ENCODE measurements around the gene HDAC9. TPM values are rescaled to one million over a fixed set of nuclear protein-coding genes. Genes with fewer than 3 reads are reported as not detected.
A peak's percentile ranks its signal among the peaks of the same experiment; 100 is the strongest.

Gene HDAC9
- total RNA-seq, 1 experiment from 2014 or later, result 7.7 TPM

DNA sequence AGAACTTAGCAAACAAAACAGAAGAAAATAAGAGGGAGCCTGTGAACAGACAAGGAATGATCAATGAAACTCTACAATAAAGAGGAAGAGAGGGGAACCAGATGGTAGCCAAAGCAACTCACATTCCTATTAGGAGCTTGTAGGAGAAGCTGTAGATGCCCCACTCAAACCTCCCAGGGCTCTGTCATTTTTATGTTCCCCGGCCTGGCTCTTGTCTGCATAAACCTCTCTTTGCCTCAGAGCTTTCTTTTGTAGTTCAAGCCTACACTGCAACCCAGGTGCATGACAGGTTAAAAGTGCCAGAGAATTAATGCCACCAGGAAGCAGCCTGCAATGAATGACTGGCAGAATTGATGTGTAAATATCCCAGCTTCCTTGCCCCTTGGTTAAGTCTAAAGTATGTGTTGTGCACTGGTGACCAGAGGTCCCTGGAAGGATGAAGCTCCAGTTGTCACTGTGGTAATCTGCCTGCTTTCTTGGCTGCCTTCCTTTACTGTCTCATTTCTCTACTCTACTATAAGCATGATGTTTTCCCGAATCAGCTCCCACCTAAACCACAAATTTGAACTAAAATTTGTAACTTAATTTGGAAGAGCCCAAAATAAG is 40.4 kb downstream of the HDAC9 start:
- H4K20me1 ChIP-seq (ENCODE audit: control insufficient read depth, insufficient read depth, insufficient read length), result no peaks in the 10 kb centered on the region
- H2BK12ac ChIP-seq (ENCODE audit: insufficient read length, low read depth, low read length), result no peak overlapping the region
- Mint-ChIP-seq H3K36me3 (ENCODE audit: insufficient read depth in 1 of 3, low read depth in 3 of 3) (no peaks in the 10 kb centered on the region), H3K9me3 (no peaks in the 10 kb centered on the region), H3K4me1 (peaks cover 18% of the 10 kb centered on the region in 2 experiments), H3K27me3 (ENCODE audit: low read depth) (no peaks in the 10 kb centered on the region), H3K27ac (peak overlapping the region in 1 of 3 experiments; percentile 84; a peak in 3 of 7 replicates), H3K4me3 (no peak overlapping the region)
- H3K56ac ChIP-seq (ENCODE audit: insufficient read length, low read depth, low read length), result no peak overlapping the region
- no peak overlapping the region for H2BK120ac ChIP-seq (ENCODE audit: low read depth, low read length, poor library complexity, severe bottlenecking)
- H2AFZ ChIP-seq (ENCODE audit: low read length), result no peak overlapping the region
- H3K79me1 ChIP-seq (ENCODE audit: insufficient read depth, low read depth, low read length, poor library complexity, severe bottlenecking), result no peaks in the 10 kb centered on the region
- peak overlapping the region; percentile 10 for H3K4me2 ChIP-seq (ENCODE audit: insufficient read depth, insufficient read length, low read length)
- no peaks in the 10 kb centered on the region for H3K23me2 ChIP-seq (ENCODE audit: insufficient read length, low read depth, low read length, poor library complexity, severe bottlenecking)
- H3K18ac ChIP-seq (ENCODE audit: insufficient read length, low read depth, low read length), result no peak overlapping the region
- no peak overlapping the region for H2BK20ac ChIP-seq (ENCODE audit: low read depth, low read length, poor library complexity, severe bottlenecking)
- H4K8ac ChIP-seq (replicated peaks; ENCODE audit: insufficient read length, low read depth, low read length), result no peak overlapping the region
- no peak overlapping the region for H3K14ac ChIP-seq (ENCODE audit: insufficient read depth, low read length)
- no peaks in the 10 kb centered on the region for H3K79me2 ChIP-seq (ENCODE audit: insufficient read depth, low read length)
- no peak overlapping the region for H3K4ac ChIP-seq (ENCODE audit: low read depth, low read length)
- no peak for DNase-seq
- no peak overlapping the region for H3K9ac ChIP-seq (ENCODE audit: extremely low read depth, insufficient read length, low read length)
- no peak overlapping the region for H3K27ac ChIP-seq (ENCODE audit: insufficient read length, low read depth, low read length)
- no peak overlapping the region for H3T11ph ChIP-seq (ENCODE audit: low read length)
- no peak overlapping the region for H4K5ac ChIP-seq (ENCODE audit: insufficient read length, low read depth, low read length)
- no peak overlapping the region for H3K23ac ChIP-seq (ENCODE audit: insufficient read length, low read depth, low read length)
- no peak overlapping the region for H4K91ac ChIP-seq (ENCODE audit: insufficient read length, low read depth, low read length)
- no peak overlapping the region for H2BK15ac ChIP-seq (ENCODE audit: low read depth, low read length)
- WGBS (ENCODE audit: extremely low coverage, insufficient read length, low lambda C conversion rate), result no CpG with 5 or more reads among the region's 2 CpGs
- no peaks in the 10 kb centered on the region for H3K9me3 ChIP-seq (ENCODE audit: control insufficient read depth, low read depth, low read length)
- TF ChIP-seq, protein P1, sequence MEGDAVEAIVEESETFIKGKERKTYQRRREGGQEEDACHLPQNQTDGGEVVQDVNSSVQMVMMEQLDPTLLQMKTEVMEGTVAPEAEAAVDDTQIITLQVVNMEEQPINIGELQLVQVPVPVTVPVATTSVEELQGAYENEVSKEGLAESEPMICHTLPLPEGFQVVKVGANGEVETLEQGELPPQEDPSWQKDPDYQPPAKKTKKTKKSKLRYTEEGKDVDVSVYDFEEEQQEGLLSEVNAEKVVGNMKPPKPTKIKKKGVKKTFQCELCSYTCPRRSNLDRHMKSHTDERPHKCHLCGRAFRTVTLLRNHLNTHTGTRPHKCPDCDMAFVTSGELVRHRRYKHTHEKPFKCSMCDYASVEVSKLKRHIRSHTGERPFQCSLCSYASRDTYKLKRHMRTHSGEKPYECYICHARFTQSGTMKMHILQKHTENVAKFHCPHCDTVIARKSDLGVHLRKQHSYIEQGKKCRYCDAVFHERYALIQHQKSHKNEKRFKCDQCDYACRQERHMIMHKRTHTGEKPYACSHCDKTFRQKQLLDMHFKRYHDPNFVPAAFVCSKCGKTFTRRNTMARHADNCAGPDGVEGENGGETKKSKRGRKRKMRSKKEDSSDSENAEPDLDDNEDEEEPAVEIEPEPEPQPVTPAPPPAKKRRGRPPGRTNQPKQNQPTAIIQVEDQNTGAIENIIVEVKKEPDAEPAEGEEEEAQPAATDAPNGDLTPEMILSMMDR (conservative IDR thresholded peaks at IDR 0.05), result no peak
- no peak overlapping the region for H2AK5ac ChIP-seq (ENCODE audit: insufficient read length, low read length)
- no peaks in the 10 kb centered on the region for H3K27me3 ChIP-seq (ENCODE audit: insufficient read depth, low read length)
- no peak overlapping the region for H2BK5ac ChIP-seq (ENCODE audit: insufficient read length, low read length)
- peaks cover 2% of the 10 kb centered on the region; the same call in 1 of the 2 replicates for H3K4me1 ChIP-seq (ENCODE audit: insufficient read depth, low read length)

Data from H9 (cell line).